ENCODE measurements around the gene OR51S1. TPM values are rescaled to one million over a fixed set of nuclear protein-coding genes. Genes with fewer than 3 reads are reported as not detected.

The OR51S1 gene
- total and polyA plus RNA-seq, 2 of the 13 experiments (the other 11 are each of a cell fraction or from before 2014, with no cell fraction given), result not detected

DNA sequence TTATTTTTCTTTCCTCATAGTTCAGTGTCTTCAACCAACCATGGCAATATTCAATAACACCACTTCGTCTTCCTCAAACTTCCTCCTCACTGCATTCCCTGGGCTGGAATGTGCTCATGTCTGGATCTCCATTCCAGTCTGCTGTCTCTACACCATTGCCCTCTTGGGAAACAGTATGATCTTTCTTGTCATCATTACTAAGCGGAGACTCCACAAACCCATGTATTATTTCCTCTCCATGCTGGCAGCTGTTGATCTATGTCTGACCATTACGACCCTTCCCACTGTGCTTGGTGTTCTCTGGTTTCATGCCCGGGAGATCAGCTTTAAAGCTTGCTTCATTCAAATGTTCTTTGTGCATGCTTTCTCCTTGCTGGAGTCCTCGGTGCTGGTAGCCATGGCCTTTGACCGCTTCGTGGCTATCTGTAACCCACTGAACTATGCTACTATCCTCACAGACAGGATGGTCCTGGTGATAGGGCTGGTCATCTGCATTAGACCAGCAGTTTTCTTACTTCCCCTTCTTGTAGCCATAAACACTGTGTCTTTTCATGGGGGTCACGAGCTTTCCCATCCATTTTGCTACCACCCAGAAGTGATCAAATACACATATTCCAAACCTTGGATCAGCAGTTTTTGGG is 33.0 kb upstream of the OR51S1 start, which contains the start of gene OR51T1:
Gene OR51T1, plus strand, starts transcription at position 41 of the 641 bp plus-strand sequence. Its CDS starts 0 bp downstream, at position 41.
- H2AFZ ChIP-seq (ENCODE audit: low read length), result no peak within 1 kb of the TSS
- H3K4me2 ChIP-seq (ENCODE audit: low read depth, low read length), result no peak within 1 kb of the TSS
- H3K36me3 ChIP-seq (replicated peaks in 1 of 2; ENCODE audit: control insufficient read depth in 1 of 2, insufficient read depth in 2 of 2, low read length in 2 of 2), result no peaks in the 10 kb centered on the region
- no peaks in the 10 kb centered on the region for H3K9me3 ChIP-seq (ENCODE audit: low read length)
- no peak within 1 kb of the TSS for H3K4me3 ChIP-seq (replicated peaks in 1 of 3; ENCODE audit: insufficient read depth in 1 of 3, low read depth in 2 of 3, low read length in 3 of 3)
- no TSS peak for BruUV-seq (replicated peaks)
- H3K4me1 ChIP-seq (ENCODE audit: insufficient read depth, low read length), result no peaks in the 10 kb centered on the region
- CTCF ChIA-PET (ENCODE audit: low intra/inter-chr PET ratio, low total read pairs), result no interaction called here
- 15% methylated on average over 8 of the region's 8 CpGs for WGBS (ENCODE audit: low lambda C conversion rate)
- H3K9ac ChIP-seq (ENCODE audit: insufficient read depth, low read depth, low read length), result no peak within 1 kb of the TSS
- FAIRE-seq (no peak), DNase-seq (ENCODE audit: low spot score) (no peak), ATAC-seq (no peak)
- no peaks in the 10 kb centered on the region for H4K20me1 ChIP-seq (ENCODE audit: insufficient read depth, low read length)
- no peak within 1 kb of the TSS for H3K27ac ChIP-seq (ENCODE audit: extremely low read length, insufficient read depth, low read length)
- intact Hi-C loops (cut with micrococcal nuclease; ENCODE audit: unreplicated experiment), result no loop called here
- POLR2A ChIA-PET, result no interaction called here
- H3K79me2 ChIP-seq (ENCODE audit: insufficient read depth, low read length), result no peaks in the 10 kb centered on the region
- H3K27me3 ChIP-seq (ENCODE audit: control insufficient read depth in 1 of 2, insufficient read depth in 2 of 2, low read length in 2 of 2), result peaks cover 0 to 3% of the 10 kb centered on the region in 2 experiments; a peak in 1 of 5 replicates
- in situ Hi-C loops (cut with HindIII; ENCODE audit: extremely low pct_ligation_motif_present, low pct_unique_long_range_greater_than_20kb), result no loop called here
- TF ChIP-seq, protein P1, sequence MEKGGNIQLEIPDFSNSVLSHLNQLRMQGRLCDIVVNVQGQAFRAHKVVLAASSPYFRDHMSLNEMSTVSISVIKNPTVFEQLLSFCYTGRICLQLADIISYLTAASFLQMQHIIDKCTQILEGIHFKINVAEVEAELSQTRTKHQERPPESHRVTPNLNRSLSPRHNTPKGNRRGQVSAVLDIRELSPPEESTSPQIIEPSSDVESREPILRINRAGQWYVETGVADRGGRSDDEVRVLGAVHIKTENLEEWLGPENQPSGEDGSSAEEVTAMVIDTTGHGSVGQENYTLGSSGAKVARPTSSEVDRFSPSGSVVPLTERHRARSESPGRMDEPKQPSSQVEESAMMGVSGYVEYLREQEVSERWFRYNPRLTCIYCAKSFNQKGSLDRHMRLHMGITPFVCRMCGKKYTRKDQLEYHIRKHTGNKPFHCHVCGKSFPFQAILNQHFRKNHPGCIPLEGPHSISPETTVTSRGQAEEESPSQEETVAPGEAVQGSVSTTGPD (CRISPR knock-in tag; IDR thresholded peaks at IDR 0.05), result no peak

DNA sequence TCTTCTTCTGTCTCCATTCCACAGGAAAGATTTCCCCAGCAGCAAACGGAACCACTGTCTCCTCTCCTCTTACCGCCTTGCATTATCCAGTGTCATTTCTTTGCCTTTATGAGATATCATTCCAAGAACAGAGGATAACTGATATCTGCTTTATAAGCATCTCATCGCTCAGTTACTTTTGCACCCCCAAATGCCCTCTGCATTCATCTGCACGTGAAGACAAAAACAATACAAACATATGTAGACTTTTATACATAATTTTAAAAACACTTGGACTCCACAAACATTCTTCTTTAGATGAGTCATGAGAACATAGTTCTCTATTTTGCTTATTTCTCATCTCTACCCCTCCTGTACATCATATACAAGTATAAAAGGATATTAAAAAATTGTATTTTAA is 32.2 kb upstream of the OR51S1 start:
- intact Hi-C loops (cut with micrococcal nuclease; ENCODE audit: unreplicated experiment), result no loop called here
- no peak for FAIRE-seq

More for the DNA sequence above, 32.2 kb upstream of the OR51S1 start:
- no peaks in the 10 kb centered on the region for H3K9me3 ChIP-seq (ENCODE audit: low read length)
- H2AFZ ChIP-seq (ENCODE audit: low read length), result no peak overlapping the region
- no peak overlapping the region for H3K27ac ChIP-seq (ENCODE audit: extremely low read length, insufficient read depth, low read length)
- no peaks in the 10 kb centered on the region for H3K79me2 ChIP-seq (ENCODE audit: insufficient read depth, low read length)
- H3K4me2 ChIP-seq (ENCODE audit: low read depth, low read length), result no peak overlapping the region
- ChIA-PET POLR2A (no interaction called here), CTCF (ENCODE audit: low intra/inter-chr PET ratio, low total read pairs) (no interaction called here)
- DNase-seq (ENCODE audit: low spot score) (no peak), ATAC-seq (no peak)
- WGBS (ENCODE audit: low lambda C conversion rate), result 0% methylated on average over 4 of the region's 4 CpGs
- H3K27me3 ChIP-seq (ENCODE audit: control insufficient read depth in 1 of 2, insufficient read depth in 2 of 2, low read length in 2 of 2), result peaks cover 0 to 3% of the 10 kb centered on the region in 2 experiments; a peak in 1 of 5 replicates
- H3K4me1 ChIP-seq (ENCODE audit: insufficient read depth, low read length), result no peaks in the 10 kb centered on the region
- H4K20me1 ChIP-seq (ENCODE audit: insufficient read depth, low read length), result no peaks in the 10 kb centered on the region
- TF ChIP-seq STAT5B (CRISPR knock-in tag; IDR thresholded peaks at IDR 0.05) (no peak), KLF13 (CRISPR knock-in tag; IDR thresholded peaks at IDR 0.05) (no peak), SIX4 (CRISPR knock-in tag; IDR thresholded peaks at IDR 0.05) (no peak), SIN3A (IDR thresholded peaks at IDR 0.05; ENCODE audit: borderline replicate concordance, low read depth, low read length) (no peak), PHF21A (CRISPR knock-in tag; IDR thresholded peaks at IDR 0.05) (no peak), MIER3 (CRISPR knock-in tag; IDR thresholded peaks at IDR 0.05; ENCODE audit: borderline replicate concordance) (no peak), ZNF558 (CRISPR knock-in tag; IDR thresholded peaks at IDR 0.05; ENCODE audit: borderline replicate concordance) (no peak), TAF1 (CRISPR knock-in tag; IDR thresholded peaks at IDR 0.05) (no peak)
- TF ChIP-seq, protein P2, sequence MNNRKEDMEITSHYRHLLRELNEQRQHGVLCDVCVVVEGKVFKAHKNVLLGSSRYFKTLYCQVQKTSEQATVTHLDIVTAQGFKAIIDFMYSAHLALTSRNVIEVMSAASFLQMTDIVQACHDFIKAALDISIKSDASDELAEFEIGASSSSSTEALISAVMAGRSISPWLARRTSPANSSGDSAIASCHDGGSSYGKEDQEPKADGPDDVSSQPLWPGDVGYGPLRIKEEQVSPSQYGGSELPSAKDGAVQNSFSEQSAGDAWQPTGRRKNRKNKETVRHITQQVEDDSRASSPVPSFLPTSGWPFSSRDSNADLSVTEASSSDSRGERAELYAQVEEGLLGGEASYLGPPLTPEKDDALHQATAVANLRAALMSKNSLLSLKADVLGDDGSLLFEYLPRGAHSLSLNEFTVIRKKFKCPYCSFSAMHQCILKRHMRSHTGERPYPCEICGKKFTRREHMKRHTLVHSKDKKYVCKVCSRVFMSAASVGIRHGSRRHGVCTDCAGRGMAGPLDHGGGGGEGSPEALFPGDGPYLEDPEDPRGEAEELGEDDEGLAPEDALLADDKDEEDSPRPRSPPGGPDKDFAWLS (CRISPR knock-in tag; IDR thresholded peaks at IDR 0.05; ENCODE audit: borderline replicate concordance), result no peak
- no peak overlapping the region for H3K9ac ChIP-seq (ENCODE audit: insufficient read depth, low read depth, low read length)
- H3K4me3 ChIP-seq (replicated peaks in 1 of 3; ENCODE audit: insufficient read depth in 1 of 3, low read depth in 2 of 3, low read length in 3 of 3), result no peak overlapping the region
- H3K36me3 ChIP-seq (replicated peaks in 1 of 2; ENCODE audit: control insufficient read depth in 1 of 2, insufficient read depth in 2 of 2, low read length in 2 of 2), result no peaks in the 10 kb centered on the region
- BruUV-seq (replicated peaks), result no TSS peak
- in situ Hi-C loops (cut with HindIII; ENCODE audit: extremely low pct_ligation_motif_present, low pct_unique_long_range_greater_than_20kb), result no loop called here
